Measurements from ENCODE around the gene SNRPD3.
"Not testable (repeated sequence)": the region's sequence is repeated elsewhere in the genome, so short reads cannot be mapped to it uniquely, and the experiment has no call there.

The SNRPD3 gene

DNA sequence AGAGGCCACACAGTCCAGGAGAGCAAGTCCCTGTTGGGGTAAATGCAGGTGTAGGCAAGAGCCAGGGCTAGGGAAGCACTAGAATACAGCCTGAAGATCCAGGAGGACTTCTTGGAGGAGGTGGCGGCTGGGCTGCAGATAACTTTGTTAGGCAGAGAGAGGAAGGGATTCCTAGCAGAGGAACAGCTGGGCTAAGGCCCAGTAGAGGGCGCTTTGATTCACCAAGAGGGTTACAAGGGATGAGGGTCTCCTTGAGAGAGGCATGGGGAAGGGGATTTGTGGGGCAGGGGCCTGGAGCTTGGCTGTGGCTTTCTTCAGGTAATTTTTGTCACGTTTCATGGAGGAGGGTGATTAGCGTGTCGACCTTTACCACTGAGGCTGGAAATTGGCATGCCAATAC lies 65.4 kb downstream of the SNRPD3 start:
- not testable (repeated sequence) for DNase-seq (ENCODE audit: low read depth)

- DNase-seq (ENCODE audit: low read depth) = not testable (repeated sequence)
Observed at GRCh38 chr22:24622596-24622995, 66.8 kb downstream of the SNRPD3 start.

All from activated T-cell treated with anti-CD3 and anti-CD28 coated beads for 1 hour (primary cell).